NCI-H2196 (cell line): ENCODE results near the gene LSS.
"Not testable (repeated sequence)": the region's sequence is repeated elsewhere in the genome, so short reads cannot be mapped to it uniquely, and the experiment has no call there.

Experiments used
- DNase-seq: peaks from one replicate; lab custom pipeline; 2025; ENCODE audit not compliant: unreplicated experiment; lab: John Stamatoyannopoulos, UW

The LSS gene

GRCh38 chr21:46171996-46172862 is 56.3 kb downstream of the LSS start:
- DNase-seq, result no peak

- no peak for DNase-seq
Observed at GRCh38 chr21:46171585-46171984, 57.0 kb downstream of the LSS start.

- DNase-seq, result not testable (repeated sequence)
Observed at GRCh38 chr21:46170436-46171193, 58.0 kb downstream of the LSS start.

GRCh38 chr21:46168659-46169386 is 59.8 kb downstream of the LSS start:
- DNase-seq, result no peak

GRCh38 chr21:46168238-46168637 is 60.3 kb downstream of the LSS start:
- DNase-seq, result no peak

- no peak for DNase-seq
Observed at GRCh38 chr21:46165098-46165497, 63.5 kb downstream of the LSS start.

- no peak for DNase-seq
Observed at GRCh38 chr21:46163380-46163779, 65.2 kb downstream of the LSS start.

- no peak for DNase-seq
Observed at GRCh38 chr21:46161633-46162592, 66.7 kb downstream of the LSS start.

GRCh38 chr21:46160907-46161632 is 67.5 kb downstream of the LSS start:
- no peak for DNase-seq

- DNase-seq, result no peak
Observed at GRCh38 chr21:46160657-46160906, 68.0 kb downstream of the LSS start.

- no peak for DNase-seq
Observed at GRCh38 chr21:46159841-46160656, 68.5 kb downstream of the LSS start.

- no peak for DNase-seq
Observed at GRCh38 chr21:46159390-46159789, 69.2 kb downstream of the LSS start.

- DNase-seq, result no peak
Observed at GRCh38 chr21:46158666-46159300, 69.8 kb downstream of the LSS start.

- no peak for DNase-seq
Observed at GRCh38 chr21:46157987-46158451, 70.6 kb downstream of the LSS start.

- no peak for DNase-seq
Observed at GRCh38 chr21:46157396-46157986, 71.1 kb downstream of the LSS start.

GRCh38 chr21:46156678-46157077 is 71.9 kb downstream of the LSS start:
- no peak for DNase-seq

GRCh38 chr21:46156378-46156645 is 72.3 kb downstream of the LSS start:
- DNase-seq, result no peak
